ENCODE data around the gene STXBP5L.

GRCh38 chr3:121424549-121424948, 516.5 kb downstream of the STXBP5L start:
- TF ChIP-seq FOXA1 (IDR thresholded peaks at IDR 0.05) (no peak), SP1 (IDR thresholded peaks at IDR 0.05) (no peak), ELF4 (IDR thresholded peaks at IDR 0.05) (no peak), NFRKB (IDR thresholded peaks at IDR 0.05) (no peak), PKNOX1 (IDR thresholded peaks at IDR 0.05) (no peak), TARDBP (IDR thresholded peaks at IDR 0.05) (no peak), FOXM1 (IDR thresholded peaks at IDR 0.05; ENCODE audit: borderline replicate concordance) (no peak), ZNF384 (IDR thresholded peaks at IDR 0.05) (no peak)

Measured in HEK293T (cell line).